Gastroesophageal sphincter (tissue), 3 donors: Measurements from ENCODE around the gene FBXO41.

Experiments used
- EP300 ChIP-seq: sonication (generic); formaldehyde crosslinking; IDR thresholded peaks from one replicate; pipeline ENCODE4 v1.6.1; 2017; ENCODE audit warnings: antibody characterized with exemption, mild to moderate bottlenecking
- POLR2A ChIP-seq, 2 donors: fragments of 450-650 bp; IDR thresholded peaks; one replicate each; pipeline ENCODE4 v1.6.1; 2017; ENCODE audit warnings: antibody characterized with exemption in 2 of 2, mild to moderate bottlenecking in 2 of 2, moderate library complexity in 1 of 2
- POLR2AphosphoS5 ChIP-seq: sonication (generic); formaldehyde crosslinking; IDR thresholded peaks from one replicate; pipeline ENCODE4 v1.6.1; 2017; ENCODE audit warnings: antibody characterized with exemption
- TF ChIP-seq, protein P1 (sequence below), 4 experiments: fragments of 200-600 bp in 2 of 4; fragments of 450-650 bp in 2 of 4; sonication (generic) in 1 of 4; IDR thresholded peaks; one replicate each; pipeline ENCODE4 v1.5.1; 2017 to 2019; ENCODE audit warnings: antibody characterized with exemption in 4 of 4, mild to moderate bottlenecking in 2 of 4, moderate library complexity in 2 of 4

DNA sequence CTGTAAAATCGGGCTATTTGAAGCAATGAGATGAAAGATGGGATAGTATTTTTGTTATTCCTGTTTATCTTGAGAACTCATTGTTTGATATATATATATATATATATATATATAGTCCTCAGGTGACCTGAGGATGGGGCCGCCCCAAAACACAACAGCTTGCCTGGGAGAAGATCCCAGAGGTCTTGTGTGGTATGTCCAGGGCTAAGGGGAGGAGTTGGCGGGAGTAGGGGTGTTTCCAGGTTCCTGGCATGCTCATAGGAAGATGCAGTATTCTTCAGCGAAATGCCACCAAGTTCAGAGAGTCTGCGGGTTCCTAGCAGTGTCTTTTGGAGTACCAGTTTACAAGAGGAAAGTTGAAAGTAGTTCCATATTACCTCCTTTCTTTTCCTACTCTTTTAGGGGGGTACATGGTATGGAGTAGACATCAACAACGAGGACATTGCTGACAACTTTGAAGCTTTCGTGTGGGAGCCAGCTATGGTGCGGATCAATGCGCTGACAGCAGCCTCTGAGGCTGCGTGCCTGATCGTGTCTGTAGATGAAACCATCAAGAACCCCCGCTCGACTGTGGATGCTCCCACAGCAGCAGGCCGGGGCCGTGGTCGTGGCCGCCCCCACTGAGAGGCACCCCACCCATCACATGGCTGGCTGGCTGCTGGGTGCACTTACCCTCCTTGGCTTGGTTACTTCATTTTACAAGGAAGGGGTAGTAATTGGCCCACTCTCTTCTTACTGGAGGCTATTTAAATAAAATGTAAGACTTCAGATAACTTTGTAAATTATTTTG, 31.8 kb downstream of the FBXO41 start:
- TF ChIP-seq EP300 = no peak
- TF ChIP-seq, protein P1, sequence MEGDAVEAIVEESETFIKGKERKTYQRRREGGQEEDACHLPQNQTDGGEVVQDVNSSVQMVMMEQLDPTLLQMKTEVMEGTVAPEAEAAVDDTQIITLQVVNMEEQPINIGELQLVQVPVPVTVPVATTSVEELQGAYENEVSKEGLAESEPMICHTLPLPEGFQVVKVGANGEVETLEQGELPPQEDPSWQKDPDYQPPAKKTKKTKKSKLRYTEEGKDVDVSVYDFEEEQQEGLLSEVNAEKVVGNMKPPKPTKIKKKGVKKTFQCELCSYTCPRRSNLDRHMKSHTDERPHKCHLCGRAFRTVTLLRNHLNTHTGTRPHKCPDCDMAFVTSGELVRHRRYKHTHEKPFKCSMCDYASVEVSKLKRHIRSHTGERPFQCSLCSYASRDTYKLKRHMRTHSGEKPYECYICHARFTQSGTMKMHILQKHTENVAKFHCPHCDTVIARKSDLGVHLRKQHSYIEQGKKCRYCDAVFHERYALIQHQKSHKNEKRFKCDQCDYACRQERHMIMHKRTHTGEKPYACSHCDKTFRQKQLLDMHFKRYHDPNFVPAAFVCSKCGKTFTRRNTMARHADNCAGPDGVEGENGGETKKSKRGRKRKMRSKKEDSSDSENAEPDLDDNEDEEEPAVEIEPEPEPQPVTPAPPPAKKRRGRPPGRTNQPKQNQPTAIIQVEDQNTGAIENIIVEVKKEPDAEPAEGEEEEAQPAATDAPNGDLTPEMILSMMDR (IDR thresholded peaks at IDR 0.05) = no peak
- TF ChIP-seq POLR2A (IDR thresholded peaks at IDR 0.05) = no peak
- no peak for TF ChIP-seq POLR2AphosphoS5
